CMK (cell line): ENCODE data around the gene WIPF3.

Experiments
- DNase-seq: peaks from one replicate; pipeline ENCODE4 v3.0.0-alpha.2; 2010; ENCODE audit warnings: low read depth

Gene WIPF3, protein sequence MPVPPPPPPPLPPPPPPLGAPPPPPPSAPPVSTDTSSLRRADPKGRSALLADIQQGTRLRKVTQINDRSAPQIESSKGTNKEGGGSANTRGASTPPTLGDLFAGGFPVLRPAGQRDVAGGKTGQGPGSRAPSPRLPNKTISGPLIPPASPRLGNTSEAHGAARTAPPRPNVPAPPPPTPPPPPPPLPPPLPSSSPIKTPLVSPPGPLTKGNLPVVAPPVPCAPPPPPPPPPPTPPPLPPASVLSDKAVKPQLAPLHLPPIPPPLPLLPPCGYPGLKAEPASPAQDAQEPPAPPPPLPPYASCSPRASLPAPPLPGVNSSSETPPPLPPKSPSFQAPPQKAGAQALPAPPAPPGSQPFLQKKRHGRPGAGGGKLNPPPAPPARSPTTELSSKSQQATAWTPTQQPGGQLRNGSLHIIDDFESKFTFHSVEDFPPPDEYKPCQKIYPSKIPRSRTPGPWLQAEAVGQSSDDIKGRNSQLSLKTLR

DNA sequence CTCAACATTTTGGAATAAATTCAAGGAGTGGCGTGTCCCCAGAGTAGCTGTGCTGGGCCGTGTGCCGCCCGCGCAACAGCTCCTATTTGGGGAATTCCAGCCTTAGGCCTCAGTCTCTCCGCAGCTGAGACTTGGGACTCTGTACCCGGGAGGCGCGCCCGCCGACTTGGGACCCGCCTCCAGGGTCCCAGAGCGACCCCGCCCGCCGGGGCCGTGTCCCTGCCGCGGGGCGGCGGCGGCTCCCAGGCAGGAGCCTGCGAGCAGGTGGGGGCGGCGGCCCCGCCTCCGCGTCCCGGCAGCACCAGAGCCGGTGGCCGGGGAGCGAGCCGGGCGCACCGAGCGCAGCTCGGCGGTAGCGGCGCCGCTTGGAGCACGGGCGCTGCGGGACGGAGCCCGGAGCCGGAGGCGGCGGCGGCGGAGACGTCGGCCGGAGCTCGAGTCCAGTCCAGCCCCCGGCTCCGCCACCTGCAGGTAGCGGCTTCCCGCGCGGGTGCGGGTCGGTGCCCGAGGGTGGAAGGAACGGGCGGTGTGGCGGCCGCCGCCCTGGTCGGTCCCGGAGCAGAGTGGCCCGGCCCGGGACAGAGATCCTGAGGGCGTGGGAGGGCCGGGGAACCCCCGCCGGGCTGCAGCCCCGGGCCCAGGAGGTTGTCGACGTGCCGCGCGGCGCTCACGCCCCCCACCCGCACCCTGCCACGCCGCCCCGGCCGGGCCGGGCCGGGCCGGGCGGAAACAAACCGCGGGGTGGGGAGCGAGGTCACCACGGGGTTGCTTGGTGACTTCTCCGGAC, at the start of gene WIPF3:
WIPF3 (plus strand) TSS at position 301 of the 787 bp plus-strand sequence. CDS start 28,217 bp downstream, outside the sequence.
- DNase-seq: no peak

DNA sequence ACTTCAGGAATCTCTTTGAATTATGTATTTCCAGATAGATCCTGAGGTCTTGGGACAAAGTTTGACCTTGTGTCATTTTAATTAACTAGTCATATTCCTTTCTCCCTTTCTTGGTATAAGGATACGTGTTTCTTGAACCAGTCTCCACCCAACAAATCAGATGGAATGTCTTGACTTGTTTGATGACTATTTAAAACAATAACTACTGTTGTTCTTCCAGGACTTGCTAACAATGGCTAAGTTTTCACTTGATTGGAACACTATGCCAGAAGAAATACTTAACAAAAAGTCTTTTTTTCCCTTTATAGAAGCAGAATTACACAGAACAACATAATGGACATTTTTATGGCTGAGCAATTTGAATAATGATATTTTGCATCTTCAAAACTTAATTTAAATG, 43.0 kb upstream of the WIPF3 start:
- no peak for DNase-seq

DNA sequence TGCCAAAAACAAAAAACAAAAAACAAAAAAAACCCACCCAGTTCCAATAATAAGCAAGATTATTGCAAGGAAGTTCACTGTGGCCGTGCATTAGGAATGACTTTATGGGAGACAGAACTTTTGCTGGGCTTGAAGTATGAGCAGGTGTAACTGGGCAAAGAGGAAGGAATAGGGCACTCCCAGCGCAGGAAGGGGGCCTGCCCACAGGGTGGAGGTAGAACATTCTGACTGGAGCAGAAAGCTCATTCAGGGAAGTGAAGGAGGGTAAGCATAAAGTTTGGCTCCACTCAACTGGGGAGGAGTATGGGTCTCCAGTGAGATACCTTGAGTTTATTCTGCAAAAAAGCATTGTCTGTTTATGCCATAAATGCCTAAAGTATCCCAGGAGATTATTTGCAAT, 42.1 kb upstream of the WIPF3 start:
- no peak for DNase-seq

DNA sequence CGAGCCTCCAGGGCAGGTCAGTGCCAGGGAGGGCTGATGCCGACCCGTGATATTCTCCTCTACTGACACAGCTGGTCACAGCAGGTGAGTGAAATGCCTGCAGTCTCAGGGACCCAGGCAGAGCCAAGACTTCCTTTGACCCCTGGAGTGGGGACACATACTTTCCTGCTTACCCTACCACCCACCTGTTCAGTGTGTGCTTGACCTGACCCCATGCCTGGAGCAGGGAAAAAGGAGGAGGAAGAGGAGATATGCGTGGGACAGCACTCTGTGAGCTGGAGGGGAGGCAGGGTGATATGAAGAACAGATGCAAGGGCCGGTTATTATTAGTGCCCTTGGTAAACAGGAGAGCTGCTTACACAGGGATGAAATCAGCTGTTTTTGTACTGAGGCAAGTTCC, 40.8 kb upstream of the WIPF3 start:
- no peak for DNase-seq

DNA sequence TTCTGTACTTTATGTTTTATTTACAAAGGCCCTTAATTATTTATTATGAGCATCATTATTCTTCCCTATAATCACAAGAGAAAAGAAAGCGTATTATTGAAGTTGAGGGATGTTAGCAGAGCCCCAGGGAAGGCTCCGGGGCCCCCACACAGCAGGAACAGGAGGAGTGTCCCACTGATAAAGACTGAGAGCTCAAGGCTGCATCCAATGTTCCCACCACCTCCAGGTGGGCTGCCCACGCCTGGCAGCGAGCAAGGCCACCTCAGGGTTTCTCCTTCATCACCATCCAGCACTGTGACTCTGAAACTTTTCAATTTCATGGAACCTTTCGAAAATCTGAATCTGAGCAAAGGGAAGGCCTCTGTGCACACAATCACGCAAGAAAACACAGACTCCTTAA, 35.9 kb upstream of the WIPF3 start:
- no peak for DNase-seq

DNA sequence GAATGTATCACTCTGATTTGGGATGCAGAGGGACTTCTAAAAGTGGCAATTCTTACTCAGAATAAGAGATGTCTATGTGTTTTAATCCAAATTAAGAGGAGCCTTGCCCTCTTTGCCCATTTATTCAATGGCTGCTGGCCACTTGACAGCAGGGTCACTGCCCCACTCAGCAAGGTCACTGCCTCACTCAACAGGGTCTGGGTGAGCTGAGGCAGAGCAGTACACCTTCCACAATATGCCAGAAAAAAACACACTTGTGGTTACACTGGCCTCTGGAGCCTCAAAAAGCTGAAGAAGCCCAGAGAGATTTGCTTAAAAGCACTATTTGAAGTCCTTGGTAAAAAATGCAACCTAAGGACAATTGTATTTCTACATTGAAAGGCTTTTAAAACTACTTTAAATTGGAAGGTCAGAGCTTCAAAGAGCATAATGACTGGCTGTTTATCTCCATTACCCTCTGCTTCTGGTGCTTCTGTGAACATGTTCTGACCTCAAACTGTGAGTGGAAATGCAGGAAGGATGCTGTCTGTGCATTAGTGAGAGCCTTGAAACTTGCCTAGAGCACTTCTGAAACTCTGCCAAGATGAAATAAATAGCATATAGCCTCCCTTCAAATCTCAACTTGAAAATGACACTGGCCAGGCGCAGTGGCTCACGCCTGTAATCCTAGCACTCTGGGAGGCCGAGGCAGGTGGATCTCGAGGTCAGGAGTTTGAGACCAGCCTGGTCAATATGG, 35.1 kb upstream of the WIPF3 start:
- no peak for DNase-seq

DNA sequence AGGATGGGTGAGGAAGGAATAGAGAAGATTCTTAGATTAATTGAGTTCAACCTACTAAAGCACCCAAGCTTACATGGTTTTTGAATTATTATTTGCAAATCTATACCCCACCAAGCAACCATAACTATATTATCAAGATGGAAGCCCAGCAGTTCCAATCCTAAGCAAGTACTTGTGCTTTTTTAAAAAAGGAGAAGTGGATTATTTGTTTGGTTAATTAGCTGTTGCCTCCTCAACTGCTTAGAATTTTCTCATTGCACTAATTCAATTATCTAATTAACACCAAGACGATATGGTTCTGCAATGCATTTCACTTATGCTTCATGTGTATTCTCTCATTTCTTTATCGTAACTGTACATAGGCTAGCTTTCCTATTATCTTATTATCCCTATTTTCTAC, 27.3 kb upstream of the WIPF3 start:
- DNase-seq: no peak

DNA sequence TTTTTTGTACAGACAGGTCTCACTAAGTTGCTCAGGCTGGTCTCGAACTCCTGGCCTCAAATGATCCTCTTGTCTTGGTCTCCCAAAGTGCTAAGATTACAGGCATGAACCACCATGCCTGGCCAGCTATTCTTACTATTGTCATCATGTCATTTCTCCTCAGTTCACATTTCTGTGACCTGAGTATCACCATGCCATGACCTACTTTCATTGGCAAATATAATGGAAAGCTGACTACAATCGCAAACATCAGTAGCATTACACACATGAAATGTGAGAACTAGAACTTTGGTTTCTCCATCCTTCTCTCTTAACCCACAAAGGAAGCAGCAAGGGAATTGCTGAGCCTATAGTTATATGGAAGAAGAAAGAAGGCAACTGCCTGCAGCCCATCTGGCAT, 26.0 kb upstream of the WIPF3 start:
- DNase-seq: no peak

DNA sequence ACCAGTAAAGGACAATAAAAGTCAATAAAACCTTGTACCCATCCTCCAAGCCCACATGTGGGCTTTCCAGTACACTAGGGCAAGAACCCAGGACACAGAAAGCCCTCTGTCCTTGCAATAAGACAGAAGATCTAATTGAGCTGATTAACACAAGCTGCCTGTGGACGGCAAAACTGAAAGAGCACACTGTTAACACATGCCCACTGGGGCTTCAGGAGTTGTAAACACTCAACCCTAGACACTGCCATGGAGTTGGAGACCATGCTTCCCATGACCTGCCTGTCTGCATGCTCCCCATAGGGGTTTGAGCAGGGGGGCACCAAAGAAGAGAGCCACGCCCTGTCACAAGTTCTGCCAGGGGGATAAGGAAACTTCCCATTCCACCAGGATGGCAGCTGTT, 22.6 kb upstream of the WIPF3 start:
- DNase-seq: no peak

DNA sequence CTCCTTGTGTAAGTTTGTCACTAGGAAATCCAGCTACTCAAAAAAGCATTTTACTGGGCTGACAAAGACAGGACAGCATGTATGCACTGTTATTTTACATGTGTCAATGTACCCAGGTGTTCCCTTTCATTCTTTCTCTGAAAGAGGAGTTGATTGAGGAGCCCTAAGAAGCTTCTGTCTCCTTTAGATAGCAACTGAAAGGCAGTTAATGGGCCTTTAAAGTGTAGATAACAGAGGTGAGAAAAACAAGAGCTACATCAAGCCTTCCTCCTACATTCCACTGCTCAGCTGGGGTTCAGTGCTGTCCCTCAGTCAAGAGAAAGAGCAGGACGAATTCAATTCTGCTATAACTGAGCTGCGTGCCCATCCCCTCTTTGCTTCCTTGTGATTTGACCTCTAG, 12.8 kb upstream of the WIPF3 start:
- DNase-seq: no peak

DNA sequence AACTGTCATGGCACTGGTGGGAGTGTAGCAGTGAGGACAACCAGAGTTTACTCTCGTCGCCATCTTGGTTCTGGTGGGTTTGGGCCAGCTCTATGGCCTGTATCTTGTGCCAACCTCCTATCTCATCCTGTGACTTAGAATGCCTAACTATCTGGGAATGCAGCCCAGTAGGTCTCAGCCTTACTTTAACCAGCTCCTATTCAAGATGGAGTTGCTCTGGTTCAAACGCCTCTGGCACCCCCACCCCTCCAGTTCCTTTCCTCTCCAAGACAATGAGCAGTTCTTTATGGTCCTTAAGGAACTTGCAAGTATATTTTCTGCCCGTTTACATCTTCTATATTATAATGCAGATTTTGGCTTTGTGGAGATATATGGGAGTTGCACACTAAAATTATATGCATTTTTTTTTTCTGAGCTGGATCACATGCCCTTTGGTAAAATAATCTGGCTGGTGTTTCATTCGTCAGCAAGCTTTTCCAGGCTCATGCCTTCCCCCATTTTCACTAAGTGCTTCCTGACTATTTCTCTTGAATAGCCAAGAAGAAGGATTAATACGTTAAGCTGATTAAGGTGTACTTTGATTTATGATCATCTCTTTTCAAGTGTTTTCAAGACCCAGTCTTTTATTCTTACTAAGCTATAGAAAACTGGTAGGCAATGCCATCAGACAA, 11.2 kb upstream of the WIPF3 start:
- DNase-seq: no peak

DNA sequence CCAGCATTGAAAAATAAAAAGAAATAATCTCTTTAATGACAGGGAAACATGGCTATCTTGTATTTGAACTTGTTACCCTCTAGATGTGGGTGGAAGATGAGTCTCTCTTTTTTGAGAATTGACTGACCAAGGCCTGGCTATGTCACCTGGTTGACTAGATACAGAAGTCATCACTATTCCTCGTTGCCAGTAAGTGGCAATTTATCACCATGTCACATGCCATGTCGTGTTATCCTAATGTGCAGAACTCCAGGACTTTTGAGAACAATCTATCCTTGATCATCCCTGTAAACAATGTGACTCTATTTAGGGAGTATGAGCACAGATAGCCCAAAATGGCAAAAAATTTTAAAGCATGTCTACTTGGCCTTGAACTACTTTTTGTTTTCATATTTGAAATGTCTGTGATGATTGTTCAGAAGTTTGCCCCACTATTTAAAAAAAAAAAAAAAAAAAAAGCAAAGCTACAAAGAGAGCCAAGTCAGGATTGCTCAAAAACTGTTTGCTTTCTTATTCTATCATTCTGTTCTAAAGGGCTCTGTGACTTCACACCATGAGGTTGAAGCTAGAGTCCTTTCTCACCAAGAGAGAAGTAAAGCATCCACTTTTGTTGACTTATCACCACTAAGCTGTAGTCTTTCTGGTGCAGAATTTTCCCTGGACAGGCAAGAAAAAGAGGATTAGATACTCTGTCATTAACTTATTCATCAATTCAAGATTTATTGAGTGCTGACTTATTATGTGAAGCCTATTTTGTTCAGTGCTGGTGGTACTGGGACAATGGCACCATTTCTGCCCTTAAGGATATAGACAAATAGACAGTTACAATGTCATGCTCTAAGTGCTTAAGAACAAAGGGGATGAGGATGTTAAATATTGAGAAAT, 10.4 kb upstream of the WIPF3 start:
- DNase-seq: no peak

DNA sequence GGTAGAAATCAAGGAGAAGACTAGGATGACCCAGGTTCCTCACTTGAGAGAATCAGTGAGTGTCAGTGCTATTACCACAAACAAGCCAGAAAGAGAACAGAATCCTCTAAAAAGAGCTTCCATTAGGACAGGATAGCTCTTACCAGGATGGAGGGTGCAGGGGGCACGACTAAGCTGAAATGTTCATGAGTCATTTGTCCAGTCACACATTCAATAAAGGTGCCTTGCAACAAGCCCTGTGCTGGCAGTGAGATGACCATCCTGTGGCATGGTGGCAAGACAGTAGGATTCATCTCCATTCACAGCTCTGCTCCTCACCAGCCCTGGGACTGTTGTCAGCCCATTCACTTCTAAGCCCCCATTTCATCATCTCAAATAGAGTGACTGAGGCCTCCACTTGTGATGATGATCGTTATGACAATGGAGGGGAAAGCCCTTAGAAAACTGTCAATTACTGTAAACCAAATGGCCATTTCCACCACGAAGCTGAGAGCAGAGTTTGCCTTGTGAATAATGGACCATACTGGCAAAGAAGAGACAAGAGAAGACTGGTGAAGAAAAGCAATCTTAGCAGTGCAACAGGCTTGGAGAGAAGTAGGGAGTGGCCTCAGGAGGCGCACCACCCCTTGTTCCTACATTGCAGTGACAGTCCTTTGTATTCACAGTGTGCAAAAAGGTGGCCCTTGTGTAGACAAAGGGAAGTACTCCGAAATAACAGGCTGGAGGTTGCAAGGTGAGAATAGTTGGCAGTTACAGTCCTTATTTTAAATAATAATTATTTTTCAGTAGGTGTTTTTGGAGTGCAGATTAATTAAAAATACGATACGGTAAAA, 9.0 kb upstream of the WIPF3 start:
- no peak for DNase-seq

DNA sequence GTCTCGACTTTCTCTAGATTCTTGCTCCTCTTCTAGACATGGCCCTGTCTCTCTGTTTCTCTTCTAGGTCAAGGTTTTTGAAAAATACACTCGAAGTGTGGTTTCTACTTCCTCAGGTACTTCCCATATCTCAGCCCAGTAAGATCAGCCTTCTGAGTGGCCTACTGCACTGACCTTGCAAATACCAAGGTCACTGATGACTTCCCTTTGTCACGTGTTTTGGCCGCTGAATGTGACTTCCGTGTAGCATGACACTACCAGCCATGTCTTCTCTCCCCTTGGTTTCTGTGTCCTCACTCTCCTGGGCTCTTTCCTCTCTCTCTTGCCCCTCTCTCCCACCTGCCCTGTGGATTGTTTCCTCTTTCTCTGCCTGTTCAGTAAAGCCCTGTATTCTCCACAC, 7.9 kb upstream of the WIPF3 start:
- DNase-seq: no peak

DNA sequence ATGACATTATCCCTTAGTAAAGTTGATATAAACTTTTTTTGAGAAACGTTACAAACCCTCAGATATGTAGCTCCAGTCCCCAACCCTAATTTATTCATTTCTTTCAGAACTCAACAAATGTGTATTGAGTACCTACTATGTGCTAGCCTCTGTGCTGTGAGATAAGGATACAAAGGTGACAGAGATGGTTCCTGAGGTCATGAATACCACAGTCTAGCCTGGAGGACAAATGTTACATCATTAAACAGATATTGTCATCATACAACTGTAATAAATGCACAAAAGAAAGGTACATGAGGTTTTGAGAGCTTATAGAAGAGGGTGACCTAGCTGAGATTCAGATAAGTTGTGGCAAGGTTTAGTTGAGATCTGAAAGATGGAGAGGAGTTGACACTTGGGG, 4.4 kb upstream of the WIPF3 start:
- DNase-seq: no peak

DNA sequence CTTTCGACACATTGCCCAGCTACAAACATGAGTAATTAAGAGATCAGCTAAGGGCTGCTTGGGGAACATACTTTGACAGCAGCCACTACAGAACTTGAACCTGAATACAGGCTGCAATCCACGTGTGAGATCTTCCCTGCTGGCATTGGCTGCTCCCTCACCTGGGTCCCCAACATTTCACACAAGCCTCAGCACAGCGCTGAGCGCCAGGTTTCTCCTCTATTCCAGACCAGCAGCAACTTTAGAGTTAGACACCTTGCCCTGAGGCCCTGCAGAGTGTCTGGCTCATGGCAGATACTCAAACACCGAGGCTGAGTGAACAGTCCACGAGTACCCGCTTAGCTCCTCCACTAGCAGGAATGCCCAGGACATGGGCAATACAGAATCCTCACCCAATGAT, 1.3 kb upstream of the WIPF3 start:
- DNase-seq: no peak

DNA sequence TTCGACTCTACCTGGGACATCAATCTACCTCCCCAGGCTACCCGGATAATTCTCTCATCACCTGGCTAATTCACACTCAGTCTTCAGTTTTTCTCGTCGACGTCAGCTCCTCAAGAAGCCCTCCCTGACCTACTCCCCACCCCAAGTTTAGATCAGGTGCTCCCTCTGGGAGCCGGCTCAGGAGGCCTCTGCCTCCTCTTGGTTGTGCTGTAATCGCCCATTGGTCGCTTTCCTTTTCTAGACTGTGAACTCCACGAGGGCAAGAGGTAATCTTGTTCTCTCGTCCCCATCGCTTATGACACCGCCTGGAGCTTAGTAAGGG, 461 bp upstream of the WIPF3 start:
- DNase-seq: no peak

DNA sequence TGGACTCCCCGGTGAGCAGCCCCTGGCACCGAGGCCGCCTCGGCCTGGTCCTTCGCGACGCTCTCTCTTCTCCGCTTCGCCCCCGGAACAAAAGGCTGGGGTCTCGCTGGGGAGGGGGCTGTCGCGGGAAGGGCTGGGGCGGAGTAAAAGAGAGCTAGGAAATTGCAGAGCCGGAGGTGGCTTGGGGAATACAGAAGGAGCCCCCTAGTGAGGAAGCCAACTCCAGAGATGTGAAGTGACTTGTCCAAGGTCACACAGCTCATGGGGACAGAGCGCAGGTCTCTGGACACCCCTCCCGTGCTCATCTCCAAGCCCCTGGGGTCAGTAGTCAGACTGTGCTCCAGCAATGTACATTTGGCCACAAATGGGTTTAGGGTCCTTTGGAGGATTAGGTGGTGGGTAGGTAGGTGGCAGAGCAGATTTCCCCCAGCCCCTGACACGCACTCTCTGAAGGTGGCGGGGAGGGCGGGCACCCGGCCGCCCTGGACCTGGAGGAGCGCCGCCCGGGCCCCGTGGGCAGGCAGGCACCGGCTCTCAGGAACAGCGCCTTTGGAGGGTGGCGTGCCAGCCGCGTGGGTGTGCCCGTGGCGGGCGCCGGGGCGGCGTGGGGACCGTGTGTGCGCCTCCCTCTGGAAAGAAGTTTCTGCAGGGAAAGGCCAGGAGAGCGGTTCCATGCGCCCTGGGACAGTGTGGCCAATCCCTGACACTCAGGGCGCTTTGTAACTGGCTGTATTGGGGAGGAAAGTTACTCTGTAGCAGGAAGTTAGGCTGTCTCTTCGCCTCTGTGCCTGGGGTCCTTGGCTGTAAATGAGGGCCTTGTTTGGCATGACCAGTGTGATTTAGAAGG, 910 bp downstream of the WIPF3 start:
- DNase-seq: no peak

DNA sequence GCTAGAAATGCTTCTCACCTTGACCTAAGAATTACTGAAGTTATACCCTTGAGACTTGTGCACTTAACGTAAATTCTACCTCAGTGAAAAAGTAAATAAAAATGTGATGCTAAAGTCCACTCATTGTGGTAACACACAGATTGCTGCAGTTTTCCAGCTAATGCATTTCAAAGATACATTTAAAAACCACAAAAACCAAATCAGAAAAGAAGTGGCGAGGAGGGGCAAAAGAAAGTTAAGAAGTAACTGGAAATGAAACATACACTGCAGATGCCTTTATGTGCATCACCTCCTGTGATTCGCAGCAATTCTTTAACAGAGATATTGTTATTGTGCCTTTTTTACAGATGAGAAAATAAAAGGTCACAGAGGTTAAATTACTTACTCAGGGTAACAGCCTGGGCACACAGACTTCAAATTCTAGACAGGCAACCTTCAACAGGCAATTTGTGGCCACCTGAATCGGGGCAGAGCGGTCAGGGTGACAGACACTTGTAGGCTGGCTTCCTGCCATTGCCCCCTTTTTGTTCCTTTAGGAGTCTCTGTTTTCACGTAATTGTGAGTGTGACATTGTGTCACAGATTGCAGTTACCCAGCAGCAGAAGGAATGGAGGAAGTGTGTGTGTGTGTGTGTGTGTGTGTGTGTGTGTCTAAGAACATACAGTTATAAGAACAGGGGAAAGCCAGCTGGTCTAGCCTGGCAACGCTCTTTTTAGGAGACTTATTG, 1.9 kb downstream of the WIPF3 start:
- DNase-seq: no peak
